Stimulated activated CD8-positive, alpha-beta memory T cell treated with anti-CD3 and anti-CD28 coated beads, Interleukin-15, amount 100 ng/mL, for 4 hours (primary cell): Measurements from ENCODE around the gene PXK.
"Not testable (repeated sequence)": the region's sequence is repeated elsewhere in the genome, so short reads cannot be mapped to it uniquely, and the experiment has no call there.

Experiments used
- DNase-seq, 2 donors: peaks; one replicate each; pipeline ENCODE4 v3.0.0-alpha.2; 2020; ENCODE audit warnings: low read depth in 2 of 2

PXK gene

DNA sequence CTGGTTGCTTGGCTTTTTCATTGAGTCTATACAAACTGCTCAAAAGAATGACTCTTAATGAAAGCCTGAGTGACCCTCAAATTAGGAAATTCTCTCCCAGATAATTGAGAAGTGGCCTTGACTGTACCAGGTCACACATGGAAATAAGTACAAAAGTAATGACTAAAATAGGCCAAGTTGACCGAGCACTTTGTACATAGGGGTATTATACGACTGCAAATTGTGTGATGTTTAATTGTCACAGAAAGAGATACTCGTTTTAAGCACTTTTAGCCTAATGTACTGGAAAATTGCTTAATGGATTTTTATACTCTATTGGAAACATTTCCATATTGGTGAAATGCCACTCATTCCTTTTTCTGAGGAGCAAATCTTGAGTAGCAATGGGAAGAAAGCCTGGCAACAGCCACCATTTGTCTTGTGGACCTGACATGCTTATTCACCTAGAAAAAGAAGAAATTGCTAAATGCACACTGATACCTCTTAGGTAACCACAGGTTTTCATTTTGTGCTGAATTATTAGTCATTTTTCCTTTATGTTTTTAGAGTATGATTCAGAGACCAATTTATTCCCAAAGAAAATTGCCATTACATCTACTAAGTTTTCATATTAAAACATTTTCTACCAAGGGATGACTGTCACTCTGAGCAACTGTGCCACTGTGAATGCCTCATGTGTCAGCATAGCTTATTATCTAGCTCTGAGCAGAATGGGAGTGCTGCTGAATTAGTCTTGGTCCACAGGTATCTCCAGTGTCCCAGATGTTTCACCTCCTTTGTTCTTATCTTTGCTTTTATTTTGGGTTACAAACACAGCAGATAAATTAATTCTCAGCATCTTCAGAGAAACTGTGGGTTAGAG is 8.9 kb upstream of the PXK start:
- DNase-seq: no peak

DNA sequence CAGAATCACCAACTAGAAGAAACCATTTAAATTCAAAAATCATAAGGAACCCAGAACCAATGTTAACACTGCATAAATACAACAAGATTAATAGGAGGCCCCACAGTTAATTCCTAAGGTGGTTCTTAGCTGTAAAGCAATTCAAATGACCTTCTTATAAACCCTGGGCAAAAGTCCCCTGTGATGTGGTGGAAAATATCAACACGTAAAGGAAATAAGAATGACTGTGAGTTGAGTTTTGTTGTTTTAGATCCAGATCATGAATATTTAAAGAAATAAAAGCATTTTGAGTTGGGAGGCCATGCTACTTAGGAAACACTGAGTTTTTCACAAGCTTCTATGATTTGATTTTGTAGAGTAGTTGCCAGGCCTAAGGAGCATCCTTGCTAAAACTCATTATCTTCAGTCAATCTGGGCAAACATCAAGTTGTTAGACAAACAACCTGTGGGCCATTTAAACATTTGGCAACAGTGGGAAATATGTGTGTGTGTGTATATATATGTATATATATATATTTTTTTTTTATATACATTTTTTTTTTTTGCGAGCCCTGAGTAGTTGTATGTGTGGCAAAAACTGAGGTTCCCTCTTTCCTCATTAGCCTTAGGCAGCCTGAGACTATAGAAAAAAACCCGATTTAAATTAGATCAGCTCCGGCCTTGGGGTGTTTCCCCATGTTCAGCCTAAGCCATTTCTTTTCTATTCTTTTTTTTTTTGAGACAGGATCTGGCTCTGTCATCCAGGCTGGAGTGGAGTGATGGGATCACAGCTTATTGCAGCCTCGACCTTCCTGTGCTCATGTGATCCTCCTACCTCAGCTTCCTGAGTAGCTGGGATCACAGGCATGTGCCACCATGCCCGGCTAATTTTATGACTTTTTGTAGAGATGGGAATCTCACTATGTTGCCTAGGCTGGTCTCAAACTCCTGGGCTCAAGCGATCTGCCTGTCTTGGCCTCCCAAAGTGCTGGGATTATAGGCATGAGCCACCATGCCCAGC is 8.0 kb upstream of the PXK start:
- no peak for DNase-seq

DNA sequence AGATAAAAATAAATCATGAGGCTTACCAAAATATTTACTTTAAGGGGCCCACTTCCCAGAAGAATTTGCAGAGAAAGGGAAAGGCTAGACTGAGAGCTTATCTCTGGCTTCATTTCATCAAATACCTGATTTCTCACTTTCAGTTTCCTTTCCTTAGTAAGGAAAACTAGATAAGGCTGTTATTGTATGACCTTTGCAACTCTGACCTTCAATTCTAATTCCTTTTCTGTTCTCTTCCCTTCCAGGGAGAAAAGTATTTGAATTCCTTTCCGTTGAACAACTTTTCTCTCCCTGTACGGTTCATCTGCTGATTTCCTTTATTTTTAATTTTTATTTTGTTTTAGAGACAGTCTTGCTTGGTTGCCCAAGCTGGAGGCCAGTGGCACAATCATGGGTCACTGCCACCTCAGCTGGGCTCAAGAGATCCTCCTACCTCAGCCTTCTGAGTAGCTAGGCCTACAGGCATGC is 7.1 kb upstream of the PXK start:
- no peak for DNase-seq

DNA sequence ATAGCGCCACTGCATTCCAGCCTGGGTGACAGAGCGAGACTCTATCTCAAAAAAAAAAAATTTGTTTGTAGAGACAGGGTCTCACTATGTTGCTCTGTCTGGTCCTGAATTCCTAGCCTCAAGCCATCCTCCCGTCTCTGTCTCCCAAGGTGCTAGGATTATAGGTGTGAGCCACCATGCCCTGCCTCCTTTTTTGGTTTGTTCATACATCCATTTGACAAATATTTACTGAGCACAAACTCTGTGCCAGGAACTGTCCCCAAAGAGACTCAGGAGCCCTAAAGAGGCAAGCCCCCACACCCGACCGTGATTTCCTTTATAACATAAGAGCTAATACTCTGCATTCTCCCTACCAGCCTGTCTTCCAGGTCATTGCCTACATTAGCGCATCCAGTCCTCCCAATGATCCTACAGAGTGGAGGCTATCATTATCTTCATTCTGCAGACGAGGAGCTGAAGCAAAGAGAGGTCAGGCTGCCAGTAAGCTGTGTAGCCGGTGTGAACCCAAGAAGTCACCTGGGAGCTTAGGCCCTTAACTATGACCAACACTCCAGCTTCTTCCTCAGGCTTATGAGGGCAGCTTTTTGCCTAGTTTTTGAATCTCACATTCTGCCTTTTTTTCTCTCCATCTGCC is 6.3 kb upstream of the PXK start:
- DNase-seq: no peak

DNA sequence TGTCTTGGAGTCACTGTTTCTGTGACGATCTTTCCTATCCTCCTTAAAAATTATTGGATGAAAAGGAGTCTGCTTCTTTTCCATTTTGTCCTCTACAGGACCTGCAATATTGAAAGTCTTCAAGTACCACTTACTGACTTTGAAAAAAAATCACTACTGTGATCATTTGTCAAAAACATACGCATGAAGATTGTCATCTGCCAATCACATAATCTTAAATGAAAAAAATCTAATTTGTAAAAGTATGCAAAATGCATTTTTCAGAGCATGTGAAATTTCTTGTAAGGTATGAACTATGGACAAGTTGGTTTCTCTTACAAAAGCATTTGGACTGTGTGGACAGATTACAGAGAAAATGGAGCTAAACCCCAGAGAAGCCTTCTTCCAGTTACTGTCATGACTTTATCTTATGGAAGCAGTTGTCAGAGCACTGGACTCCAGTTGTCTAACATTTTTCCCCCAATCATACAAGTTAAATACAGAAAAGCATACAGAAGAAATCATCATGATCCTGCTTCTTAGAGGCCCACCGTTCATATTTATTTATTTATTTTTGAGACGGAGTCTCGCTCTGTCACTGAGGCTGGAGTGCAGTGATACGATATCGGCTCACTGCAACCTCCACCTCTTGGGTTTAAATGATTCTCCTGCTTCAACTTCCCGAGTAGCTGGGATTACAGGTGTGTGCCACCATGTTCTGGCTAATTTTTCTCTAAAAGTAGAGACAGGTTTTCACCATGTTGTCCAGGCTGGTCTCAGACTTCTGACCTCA is 3.4 kb upstream of the PXK start:
- DNase-seq: no peak

DNA sequence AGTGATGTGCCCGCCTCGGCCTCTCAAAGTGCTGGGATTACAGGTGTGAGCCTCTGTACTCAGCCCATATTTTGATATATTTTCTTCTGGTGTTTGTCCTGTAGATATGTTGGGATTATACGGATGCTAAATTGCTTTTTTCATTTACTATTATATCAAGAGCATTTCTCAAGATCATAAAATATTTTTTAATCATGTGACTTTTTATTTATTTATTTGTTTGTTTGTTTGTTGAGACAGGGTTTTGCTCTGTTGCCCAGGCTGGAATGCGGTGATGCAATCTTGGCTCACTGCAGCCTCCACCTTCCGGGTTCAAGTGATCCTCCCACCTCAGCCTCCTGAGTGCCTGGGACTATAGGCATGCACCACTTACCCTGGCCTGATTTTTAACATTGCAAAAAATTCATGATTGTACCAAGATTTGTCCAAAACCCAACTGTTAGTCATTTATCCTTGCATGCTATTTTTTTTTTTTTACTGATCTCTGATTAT is 2.7 kb upstream of the PXK start:
- no peak for DNase-seq

DNA sequence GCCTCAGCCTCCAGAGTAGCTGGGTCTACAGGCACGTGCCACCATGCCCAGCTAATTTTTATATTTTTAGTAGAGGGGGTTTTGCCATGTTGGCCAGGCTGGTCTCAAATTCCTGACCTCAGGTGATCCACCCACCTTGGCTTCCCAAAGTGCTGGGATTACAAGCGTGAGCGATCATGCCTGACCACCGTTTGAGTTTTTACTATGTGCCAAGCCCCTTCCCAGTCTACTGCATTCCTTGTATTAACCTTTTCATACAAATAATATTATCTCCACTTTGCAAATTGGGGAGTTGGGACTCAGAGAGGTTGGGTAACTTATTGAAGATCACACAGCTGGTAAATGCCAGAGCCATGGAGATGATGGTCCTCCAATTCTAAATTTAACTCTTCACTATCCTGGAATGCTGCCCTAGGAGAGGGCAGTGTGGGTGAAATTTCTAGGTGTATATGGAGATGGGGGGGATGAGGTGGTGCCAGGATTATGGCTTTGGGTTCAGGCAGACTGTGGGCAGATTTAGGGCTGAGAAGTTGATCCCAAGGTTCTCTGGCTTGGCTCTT is 1.0 kb upstream of the PXK start:
- no peak for DNase-seq

DNA sequence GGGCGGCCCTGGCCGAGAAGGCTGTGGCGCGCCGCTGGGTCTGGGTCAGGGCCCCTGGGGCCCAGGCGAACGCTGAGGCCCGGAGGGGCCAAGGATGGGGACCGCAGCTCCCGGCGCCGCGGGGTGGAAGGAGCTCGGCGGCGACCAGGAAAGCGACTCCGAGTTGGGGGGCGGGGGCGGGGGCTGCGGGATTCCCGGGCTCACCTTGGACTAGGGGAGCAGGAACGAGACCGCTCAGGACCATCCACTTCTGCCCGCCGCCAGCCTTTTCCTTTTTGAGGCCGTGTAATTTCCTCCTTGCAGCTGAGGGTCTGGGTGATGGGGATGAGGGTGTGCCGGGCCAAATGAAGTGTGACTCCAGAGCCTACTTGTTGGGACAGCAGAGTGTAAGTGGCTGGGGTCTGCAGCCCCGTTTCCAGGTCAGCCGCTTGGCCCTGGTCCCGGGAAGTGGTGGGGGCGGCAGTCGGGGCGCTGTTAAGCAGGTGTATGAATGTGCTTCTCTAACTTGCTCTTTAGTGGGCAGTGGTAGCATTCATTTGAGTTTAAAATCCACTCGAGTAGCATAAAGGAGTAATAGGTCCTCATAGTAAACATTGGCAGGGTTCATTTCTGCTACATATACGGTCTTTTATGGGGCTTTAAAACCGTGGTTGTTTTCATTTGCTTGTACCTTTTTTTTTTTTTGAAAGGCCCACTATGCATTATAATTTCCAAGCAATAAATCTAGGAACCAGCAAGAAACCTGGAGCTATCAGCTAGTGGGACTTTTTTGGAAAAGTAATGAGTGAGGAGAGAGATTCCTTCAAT is 717 bp downstream of the PXK start:
- no peak for DNase-seq

DNA sequence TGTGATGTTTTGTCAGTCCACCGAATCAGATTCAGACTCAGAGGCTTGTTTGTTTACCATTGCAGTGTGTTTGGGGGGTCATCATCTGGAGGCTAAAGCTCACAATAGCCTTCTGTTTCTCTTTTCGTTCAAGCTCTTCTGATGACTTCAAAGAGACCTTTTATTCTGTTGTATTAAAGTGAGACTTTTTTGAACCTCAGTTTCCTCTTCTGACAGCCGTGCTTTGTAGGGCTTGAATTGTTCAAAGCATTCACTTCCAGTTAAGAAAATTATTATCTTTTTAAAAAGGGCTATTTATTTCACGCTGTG is 1.3 kb downstream of the PXK start:
- no peak for DNase-seq

DNA sequence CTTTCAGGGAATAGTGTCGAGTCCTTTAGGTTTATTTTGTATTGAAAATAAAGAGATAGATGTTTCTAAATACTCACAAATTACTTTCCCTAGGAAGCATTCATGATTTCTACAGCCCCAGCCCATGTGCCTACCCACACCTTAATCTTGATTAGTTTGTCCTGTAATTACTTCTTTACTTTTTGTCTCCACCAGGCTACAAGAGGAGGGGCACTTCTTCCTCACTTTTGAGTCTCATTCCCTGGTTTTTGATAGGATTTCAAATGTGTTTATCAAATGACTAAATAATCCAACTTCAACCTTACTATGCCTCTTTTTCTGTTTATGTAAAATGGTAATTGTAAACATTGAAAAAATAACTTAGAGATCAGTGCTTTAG is 1.8 kb downstream of the PXK start:
- DNase-seq: no peak

DNA sequence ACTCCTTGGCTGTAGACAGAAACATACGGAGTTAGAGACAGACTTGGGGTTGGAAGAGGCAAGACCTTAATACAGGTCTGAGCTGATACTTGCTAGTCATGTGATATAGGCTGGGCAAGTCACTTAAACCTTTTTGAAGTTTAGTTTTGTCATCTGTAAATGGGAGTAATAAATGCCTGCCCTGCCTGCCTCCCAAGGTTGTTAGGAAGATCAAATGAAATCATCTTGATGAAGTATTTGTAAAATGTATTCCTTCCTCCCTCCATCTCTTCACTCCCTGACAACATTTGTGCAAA is 2.9 kb downstream of the PXK start:
- DNase-seq: no peak

DNA sequence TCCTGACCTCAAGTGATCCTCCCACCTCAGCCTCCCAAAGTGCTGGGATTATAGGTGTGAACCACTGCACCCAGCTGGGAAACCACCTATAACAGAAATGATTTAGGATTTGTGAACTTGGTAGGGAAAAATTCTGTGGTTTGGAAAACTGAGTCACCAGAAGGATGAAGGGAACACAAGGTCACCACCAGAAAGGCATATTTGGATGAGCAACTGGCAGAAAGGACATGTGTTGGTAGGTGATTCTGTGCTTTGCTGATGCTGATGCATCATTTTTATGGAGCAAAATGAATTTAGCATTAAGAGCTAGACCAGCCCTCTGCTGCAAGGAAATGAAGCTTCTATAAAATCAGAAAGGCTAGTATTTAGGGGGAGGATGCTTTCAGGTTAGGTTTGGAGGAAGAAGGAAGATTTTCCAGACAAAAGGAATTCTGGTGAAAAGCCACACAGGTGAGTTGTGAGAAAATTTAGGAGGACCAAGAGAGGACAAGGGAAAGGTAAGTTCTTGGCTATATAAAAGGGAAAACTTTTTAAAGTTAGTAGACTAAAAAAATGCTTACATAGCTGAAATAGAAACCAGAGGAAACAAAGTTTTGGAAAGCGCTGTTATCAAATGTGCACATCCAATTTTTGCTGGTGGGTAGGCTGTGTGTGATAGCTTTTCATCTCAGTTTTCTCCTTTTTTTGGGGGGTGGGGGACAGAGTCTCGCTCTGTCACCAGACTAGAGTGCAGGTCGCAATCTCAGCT is 3.6 kb downstream of the PXK start:
- DNase-seq: no peak

DNA sequence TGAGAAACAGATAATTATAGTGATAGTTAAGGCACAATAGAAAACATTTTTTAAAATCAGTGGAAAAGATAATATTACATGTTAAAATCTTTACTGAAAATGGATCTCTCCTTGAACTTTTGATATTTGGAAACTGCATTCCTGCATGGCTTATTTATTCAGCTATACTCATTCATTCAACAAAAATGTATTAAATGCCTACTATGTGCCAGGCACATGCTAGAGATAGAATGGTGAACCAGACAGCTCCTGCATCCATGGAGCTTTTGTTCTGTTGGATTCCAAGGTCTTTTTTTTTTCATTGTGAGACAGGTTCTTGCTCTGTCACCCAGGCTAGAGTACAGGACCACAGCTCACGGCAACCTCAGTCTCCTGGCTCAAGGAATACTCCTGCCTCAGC is 4.5 kb downstream of the PXK start:
- DNase-seq: no peak

DNA sequence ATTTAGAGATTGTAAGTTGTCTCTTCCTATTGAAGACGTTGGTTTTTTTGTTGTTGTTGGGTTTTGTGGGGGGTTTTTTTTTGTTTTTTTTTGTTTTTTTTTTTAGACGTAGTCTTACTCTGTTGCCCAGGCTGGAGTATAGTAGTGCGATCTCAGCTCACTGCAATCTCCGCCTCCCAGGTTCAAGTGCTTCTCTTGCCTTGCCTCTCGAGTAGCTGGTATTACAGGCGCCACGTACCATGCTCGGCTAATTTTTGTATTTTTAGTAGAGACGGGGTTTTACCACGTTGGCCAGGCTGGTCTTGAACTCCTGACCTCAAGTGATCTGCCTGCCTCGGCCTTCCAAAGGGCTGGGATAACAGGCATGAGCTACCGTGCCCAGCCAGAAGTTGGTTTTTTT is 6.5 kb downstream of the PXK start:
- not testable (repeated sequence) for DNase-seq

DNA sequence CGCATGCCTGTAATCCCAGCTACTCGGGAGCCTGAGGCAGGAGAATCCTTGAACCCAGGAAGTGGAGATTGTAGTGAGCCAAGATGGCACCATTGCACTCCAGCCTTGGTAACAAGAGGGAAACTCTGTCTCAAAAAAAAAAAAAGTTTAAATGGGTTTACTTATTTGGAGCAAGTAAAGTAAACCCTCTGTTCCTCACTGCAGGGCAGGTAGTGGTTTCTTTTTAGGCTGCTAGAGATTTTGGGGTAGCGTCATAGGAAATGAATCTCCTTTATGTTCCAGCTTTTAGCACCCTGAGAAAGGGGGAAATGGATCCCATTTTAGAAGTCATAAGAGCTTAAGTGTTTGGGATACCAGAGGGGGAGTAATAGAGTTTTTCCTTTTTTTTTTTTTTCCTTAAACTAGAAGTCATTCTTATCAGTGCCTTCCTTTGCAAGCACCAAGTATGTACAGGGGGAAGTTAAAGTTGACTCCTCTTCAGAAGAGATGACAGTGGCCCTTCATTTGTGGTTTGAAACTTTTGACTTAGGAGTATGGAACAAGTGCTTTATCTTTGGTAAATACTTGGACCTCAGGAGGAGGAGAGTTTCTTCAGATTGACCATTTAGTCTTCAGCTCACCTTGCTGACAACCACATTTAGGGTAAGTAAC is 8.0 kb downstream of the PXK start:
- DNase-seq: no peak

DNA sequence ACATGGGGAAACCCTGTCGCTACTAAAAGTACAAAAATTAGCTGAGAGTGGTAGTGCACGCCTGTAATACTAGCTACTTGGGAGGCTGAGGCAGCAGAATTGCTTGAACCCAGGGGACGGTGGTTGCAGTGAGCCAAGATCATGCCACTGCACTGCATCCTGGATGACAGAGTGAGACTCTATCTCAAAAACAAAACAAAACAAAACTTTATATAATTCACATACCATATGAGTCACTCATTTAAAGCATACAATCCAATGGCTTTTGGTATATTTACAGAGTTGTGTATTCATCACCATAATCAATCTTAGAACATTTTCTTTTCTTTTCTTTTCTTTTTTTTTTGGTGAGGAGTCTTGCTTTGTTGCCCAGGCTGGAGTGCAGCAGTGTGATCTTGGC is 8.7 kb downstream of the PXK start:
- no peak for DNase-seq

DNA sequence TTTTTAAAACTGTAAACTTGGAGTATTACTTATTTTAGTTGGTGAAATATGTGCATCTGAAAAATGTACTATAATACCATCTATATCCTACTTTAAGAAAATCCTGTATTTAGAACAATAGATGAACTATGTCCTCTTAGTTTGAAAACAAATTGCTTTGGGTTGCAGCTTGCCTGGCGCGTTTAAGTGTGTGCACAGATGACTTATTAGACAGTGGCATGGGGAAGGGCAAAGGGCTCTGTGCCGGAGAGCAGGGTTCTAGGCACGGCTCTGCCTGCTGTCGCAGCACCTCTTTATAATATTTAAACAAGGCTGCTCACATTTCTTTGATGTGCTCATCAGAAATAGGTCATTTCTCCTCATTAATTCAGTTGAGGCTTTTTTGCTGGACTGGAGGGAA is 10.0 kb downstream of the PXK start:
- no peak for DNase-seq

DNA sequence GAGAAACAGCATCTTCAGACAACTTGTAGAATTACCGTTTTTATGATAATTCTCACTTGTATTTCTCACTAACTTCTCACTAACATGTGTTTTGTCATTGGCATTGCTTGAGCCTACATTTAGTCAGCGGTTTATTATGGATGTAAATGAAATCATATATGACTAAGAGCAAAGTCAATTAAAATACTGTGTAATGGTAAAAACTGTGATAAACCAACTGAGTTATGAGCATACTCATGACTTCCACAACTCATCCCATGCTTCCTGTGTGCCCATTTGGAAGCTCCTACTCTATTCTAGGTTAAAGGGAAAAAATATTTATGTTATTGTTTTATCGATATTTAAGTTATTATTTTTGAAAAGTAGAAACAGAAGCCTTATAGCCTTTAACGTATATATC is 12.8 kb downstream of the PXK start:
- no peak for DNase-seq

DNA sequence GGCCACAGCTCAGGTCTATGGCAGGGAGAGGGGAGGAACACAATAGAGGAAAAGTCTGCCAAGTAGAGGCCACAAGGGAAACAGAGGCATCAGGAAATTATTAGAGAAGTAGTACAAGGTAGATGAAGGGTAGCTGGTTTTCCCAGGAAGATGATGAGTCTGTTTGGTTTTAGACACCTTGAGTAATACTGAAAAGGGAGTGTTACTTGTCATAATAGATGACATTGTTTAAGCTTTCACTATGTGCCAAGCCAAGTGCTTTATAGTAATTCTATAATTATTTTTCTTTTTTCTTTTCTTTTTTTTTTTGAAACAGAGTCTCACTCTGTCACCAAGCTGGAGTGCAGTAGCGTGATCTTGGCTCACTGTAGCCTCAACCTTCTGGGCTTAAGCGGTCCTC is 13.7 kb downstream of the PXK start:
- no peak for DNase-seq
